Esophagus muscularis mucosa (tissue), 4 donors: ENCODE measurements around the gene PLEKHM2. TPM values are rescaled to one million over a fixed set of nuclear protein-coding genes. Genes with fewer than 3 reads are reported as not detected.

ENCODE experiments used
- DNase-seq: peaks from one replicate; pipeline ENCODE4 v3.0.0-alpha.2; 2017; ENCODE audit errors: extremely low spot score
- H3K27ac ChIP-seq, 4 donors: fragments of 200-600 bp; sonication (generic); replicated peaks in 1 of 4; 1 replicate in 3 of 4; 2 replicates in 1 of 4; pipeline ENCODE4 v1.5.1; 2016 to 2019; ENCODE audit warnings: mild to moderate bottlenecking in 1 of 4
- H3K27me3 ChIP-seq, 4 donors: fragments of 200-600 bp; sonication (generic); one replicate each; pipeline versions ENCODE4 v1.5.1 to v1.6.0; 2016 to 2019
- H3K36me3 ChIP-seq, 4 donors: fragments of 200-600 bp; sonication (generic); one replicate each; pipeline ENCODE4 v1.5.1; 2016 to 2019
- H3K4me1 ChIP-seq, 4 donors: fragments of 200-600 bp; sonication (generic); one replicate each; pipeline ENCODE4 v1.5.1; 2016 to 2019
- H3K4me3 ChIP-seq, 4 donors: fragments of 200-600 bp; sonication (generic); 1 replicate in 2 of 4; 2 replicates in 2 of 4; pipeline ENCODE4 v1.5.1; 2016 to 2019; ENCODE audit warnings: mild to moderate bottlenecking in 4 of 4, moderate library complexity in 1 of 4
- H3K9me3 ChIP-seq, 4 donors: fragments of 200-600 bp; sonication (generic); 1 replicate in 3 of 4; 2 replicates in 1 of 4; pipeline ENCODE4 v1.5.1; 2016 to 2019
- EP300 ChIP-seq: sonication (generic); formaldehyde crosslinking; IDR thresholded peaks from one replicate; pipeline ENCODE4 v1.6.1; 2017; ENCODE audit warnings: antibody characterized with exemption
- POLR2A ChIP-seq: fragments of 450-650 bp; IDR thresholded peaks from one replicate; pipeline ENCODE4 v1.6.1; 2017; ENCODE audit warnings: antibody characterized with exemption, moderate library complexity, mild to moderate bottlenecking, low read depth
- POLR2AphosphoS5 ChIP-seq, 2 donors: sonication (generic); formaldehyde crosslinking; IDR thresholded peaks; one replicate each; pipeline ENCODE4 v1.6.1; 2017; ENCODE audit warnings: antibody characterized with exemption in 2 of 2
- WGBS: methylation state at CpG from one replicate; pipeline ENCODE4 v1.1.5; 2018; 5-methylcytosine and 5-hydroxymethylcytosine counted together
- intact Hi-C: fragments of 100-400 bp; cut with DNase I; formaldehyde crosslinking; loops from one replicate; pipeline ENCODE4 v1.15.1; 2023
- total RNA-seq, 4 donors: library from RNA; depleted of rRNA; stranded (reverse); fragments of >200 nt; gene quantifications; one replicate each; pipeline versions ENCODE4 v1.1.0 to v1.2.1, GENCODE V29; 2016
- TF ChIP-seq, protein P1 (sequence below), 3 experiments: fragments of 200-600 bp in 2 of 3; fragments of 450-650 bp in 1 of 3; sonication (generic) in 2 of 3; IDR thresholded peaks; one replicate each; pipeline ENCODE4 v1.5.1; 2017 to 2019; ENCODE audit warnings: antibody characterized with exemption in 3 of 3, mild to moderate bottlenecking in 2 of 3, moderate library complexity in 1 of 3

Gene PLEKHM2
- total RNA-seq, 4 donors from 2014 or later, result 44.4 to 68.2 (median 55.2) TPM

DNA sequence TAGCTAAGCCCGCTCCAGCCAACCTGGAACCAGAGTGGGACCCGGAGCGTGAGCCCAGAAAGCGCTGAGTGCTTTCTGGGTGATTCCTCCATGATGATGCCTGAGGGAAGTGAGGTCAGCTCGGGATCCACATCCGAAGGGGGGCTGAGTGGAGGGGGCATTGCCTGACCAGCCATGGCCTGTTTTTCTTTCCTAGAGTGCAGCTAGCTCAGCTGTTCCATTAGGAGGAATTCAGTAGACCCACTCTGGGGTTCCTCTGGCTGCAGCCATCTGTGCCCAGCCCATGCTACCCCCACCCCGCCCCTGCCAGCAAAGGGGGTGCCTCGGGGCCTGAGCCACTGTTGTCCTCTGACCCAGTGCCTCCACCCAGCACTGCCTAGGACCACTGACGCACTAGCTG lies 42.4 kb downstream of the PLEKHM2 start:
- Histone ChIP-seq H3K4me3 (no peak overlapping the region), H3K9me3 (no peaks in the 10 kb centered on the region), H3K27ac (no peak overlapping the region), H3K36me3 (peaks cover 73 to 100% (median 99%) of the 10 kb centered on the region in 4 donors), H3K4me1 (peaks cover 0 to 10% (median under 1%) of the 10 kb centered on the region in 4 donors), H3K27me3 (no peaks in the 10 kb centered on the region)
- intact Hi-C loops, result no loop called here
- no peak for DNase-seq
- 76% methylated on average over 8 of the region's 9 CpGs for WGBS
- TF ChIP-seq POLR2A, result no peak
- TF ChIP-seq, protein P1, sequence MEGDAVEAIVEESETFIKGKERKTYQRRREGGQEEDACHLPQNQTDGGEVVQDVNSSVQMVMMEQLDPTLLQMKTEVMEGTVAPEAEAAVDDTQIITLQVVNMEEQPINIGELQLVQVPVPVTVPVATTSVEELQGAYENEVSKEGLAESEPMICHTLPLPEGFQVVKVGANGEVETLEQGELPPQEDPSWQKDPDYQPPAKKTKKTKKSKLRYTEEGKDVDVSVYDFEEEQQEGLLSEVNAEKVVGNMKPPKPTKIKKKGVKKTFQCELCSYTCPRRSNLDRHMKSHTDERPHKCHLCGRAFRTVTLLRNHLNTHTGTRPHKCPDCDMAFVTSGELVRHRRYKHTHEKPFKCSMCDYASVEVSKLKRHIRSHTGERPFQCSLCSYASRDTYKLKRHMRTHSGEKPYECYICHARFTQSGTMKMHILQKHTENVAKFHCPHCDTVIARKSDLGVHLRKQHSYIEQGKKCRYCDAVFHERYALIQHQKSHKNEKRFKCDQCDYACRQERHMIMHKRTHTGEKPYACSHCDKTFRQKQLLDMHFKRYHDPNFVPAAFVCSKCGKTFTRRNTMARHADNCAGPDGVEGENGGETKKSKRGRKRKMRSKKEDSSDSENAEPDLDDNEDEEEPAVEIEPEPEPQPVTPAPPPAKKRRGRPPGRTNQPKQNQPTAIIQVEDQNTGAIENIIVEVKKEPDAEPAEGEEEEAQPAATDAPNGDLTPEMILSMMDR (IDR thresholded peaks at IDR 0.05), result no peak
- no peak for TF ChIP-seq POLR2AphosphoS5 (IDR thresholded peaks at IDR 0.05)
- no peak for TF ChIP-seq EP300

DNA sequence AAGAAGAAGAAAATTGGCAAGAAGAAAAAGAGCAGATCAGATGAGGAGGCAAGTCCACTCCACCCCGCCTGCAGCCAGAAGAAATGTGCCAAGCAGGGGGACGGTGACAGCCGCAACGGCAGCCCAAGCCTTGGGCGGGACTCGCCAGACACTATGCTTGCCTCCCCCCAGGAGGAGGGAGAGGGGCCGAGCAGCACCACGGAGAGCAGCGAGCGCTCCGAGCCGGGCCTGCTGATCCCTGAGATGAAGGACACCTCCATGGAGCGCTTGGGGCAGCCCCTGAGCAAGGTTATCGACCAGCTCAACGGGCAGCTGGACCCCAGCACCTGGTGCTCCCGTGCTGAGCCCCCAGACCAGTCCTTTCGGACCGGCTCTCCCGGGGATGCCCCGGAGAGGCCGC lies 42.9 kb downstream of the PLEKHM2 start:
- 90% methylated on average over 20 of the region's 21 CpGs for WGBS
- H3K27ac ChIP-seq, result no peak overlapping the region
- intact Hi-C loops, result no loop called here
- H3K4me3 ChIP-seq, result no peak overlapping the region
- H3K36me3 ChIP-seq, result peaks cover 78 to 100% (median 99%) of the 10 kb centered on the region in 4 donors
- TF ChIP-seq, protein P1 (IDR thresholded peaks at IDR 0.05), result no peak
- no peak for TF ChIP-seq POLR2A
- TF ChIP-seq EP300, result no peak
- no peak for TF ChIP-seq POLR2AphosphoS5 (IDR thresholded peaks at IDR 0.05)
- peaks cover 0 to 10% (median 0%) of the 10 kb centered on the region in 4 donors for H3K4me1 ChIP-seq
- DNase-seq, result no peak
- H3K27me3 ChIP-seq, result no peaks in the 10 kb centered on the region
- H3K9me3 ChIP-seq, result no peaks in the 10 kb centered on the region

DNA sequence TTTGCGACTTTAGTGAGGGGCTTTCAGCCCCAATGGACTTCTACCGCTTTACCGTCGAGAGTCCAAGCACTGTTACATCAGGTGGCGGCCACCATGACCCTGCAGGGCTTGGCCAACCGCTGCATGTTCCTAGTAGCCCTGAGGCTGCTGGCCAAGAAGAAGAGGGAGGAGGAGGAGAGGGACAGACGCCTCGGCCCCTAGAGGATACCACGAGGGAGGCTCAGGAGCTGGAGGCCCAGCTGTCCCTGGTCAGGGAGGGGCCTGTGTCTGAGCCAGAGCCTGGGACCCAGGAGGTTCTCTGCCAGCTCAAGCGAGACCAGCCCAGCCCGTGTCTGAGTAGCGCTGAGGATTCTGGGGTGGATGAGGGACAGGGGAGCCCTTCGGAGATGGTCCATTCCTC lies 43.3 kb downstream of the PLEKHM2 start:
- intact Hi-C loops, result no loop called here
- Histone ChIP-seq H3K27me3 (no peaks in the 10 kb centered on the region), H3K27ac (no peak overlapping the region), H3K36me3 (peaks cover 79 to 100% (median 99%) of the 10 kb centered on the region in 4 donors), H3K9me3 (no peaks in the 10 kb centered on the region), H3K4me1 (peaks cover 0 to 10% (median 0%) of the 10 kb centered on the region in 4 donors), H3K4me3 (no peak overlapping the region)
- WGBS, result 80% methylated on average over 11 of the region's 13 CpGs
- no peak for DNase-seq
- TF ChIP-seq POLR2A (no peak), POLR2AphosphoS5 (IDR thresholded peaks at IDR 0.05) (no peak), EP300 (no peak)
- TF ChIP-seq, protein P1 (IDR thresholded peaks at IDR 0.05), result no peak

DNA sequence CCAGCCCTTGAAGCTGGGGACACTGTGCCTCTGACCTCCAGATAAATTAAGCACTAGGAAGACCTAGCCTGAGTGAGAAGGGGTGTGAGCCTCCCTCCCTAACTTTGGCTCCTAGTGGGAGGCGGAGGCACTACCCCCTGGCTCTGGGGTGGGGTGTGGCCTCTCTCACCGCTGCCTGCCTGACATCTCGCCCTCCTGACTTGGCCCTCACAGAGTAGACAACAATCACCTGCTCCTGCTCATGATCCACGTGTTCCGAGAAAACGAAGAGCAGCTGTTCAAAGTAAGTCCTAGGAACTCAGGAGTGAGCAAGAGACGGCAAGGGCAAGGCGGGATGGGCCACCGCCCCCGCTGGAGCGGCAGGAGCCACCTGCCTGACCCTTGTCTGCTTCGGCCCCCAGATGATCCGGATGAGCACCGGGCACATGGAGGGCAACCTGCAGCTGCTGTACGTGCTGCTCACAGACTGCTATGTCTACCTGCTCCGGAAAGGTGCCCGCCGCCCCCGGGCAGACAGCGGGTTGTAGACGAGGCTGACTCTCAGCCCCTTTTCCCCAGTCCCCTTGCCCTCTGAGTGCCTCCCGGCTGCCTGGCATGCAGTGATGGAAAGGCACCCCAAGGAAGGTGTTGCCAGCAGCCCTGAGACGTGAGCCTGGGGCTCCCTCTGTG lies 43.9 kb downstream of the PLEKHM2 start:
- peaks cover 79 to 100% (median 99%) of the 10 kb centered on the region in 4 donors for H3K36me3 ChIP-seq
- peaks cover 0 to 6% (median 0%) of the 10 kb centered on the region in 4 donors for H3K4me1 ChIP-seq
- WGBS, result 86% methylated on average over 18 of the region's 23 CpGs
- H3K4me3 ChIP-seq, result no peak overlapping the region
- no peak overlapping the region for H3K27ac ChIP-seq
- intact Hi-C loops, result no loop called here
- no peaks in the 10 kb centered on the region for H3K27me3 ChIP-seq
- TF ChIP-seq POLR2A, result no peak
- no peak for TF ChIP-seq POLR2AphosphoS5 (IDR thresholded peaks at IDR 0.05)
- TF ChIP-seq, protein P1 (IDR thresholded peaks at IDR 0.05), result no peak
- DNase-seq, result no peak
- no peaks in the 10 kb centered on the region for H3K9me3 ChIP-seq
